LNCAP (cell line): ENCODE results near the gene TMEM178A.

Source experiments
- TF ChIP-seq, protein P1 (sequence below): fragments of 450-650 bp; IDR thresholded peaks from 2 replicates; pipeline ENCODE4 v1.5.1; 2017; ENCODE audit warnings: mild to moderate bottlenecking

The TMEM178A gene

DNA sequence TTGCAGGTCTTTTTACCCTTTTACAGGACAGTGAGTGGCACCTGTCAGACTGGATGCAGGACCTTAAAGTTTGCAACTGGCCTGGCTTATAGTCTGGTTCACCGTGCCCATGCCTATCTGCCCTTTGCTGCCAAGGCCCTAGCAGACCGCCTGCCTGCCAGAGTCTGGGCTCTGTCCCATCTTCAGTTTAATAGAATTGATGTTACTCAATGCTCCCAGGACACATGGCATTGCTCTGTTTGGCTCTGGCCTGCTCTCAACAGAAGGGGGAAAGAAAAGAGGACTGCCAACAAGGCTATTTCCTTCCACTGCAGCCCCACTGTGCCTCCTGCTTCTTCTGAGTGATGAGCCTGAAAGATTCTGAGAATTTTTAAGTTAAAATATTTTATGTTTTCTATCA is 25.6 kb upstream of the TMEM178A start:
- TF ChIP-seq, protein P1, sequence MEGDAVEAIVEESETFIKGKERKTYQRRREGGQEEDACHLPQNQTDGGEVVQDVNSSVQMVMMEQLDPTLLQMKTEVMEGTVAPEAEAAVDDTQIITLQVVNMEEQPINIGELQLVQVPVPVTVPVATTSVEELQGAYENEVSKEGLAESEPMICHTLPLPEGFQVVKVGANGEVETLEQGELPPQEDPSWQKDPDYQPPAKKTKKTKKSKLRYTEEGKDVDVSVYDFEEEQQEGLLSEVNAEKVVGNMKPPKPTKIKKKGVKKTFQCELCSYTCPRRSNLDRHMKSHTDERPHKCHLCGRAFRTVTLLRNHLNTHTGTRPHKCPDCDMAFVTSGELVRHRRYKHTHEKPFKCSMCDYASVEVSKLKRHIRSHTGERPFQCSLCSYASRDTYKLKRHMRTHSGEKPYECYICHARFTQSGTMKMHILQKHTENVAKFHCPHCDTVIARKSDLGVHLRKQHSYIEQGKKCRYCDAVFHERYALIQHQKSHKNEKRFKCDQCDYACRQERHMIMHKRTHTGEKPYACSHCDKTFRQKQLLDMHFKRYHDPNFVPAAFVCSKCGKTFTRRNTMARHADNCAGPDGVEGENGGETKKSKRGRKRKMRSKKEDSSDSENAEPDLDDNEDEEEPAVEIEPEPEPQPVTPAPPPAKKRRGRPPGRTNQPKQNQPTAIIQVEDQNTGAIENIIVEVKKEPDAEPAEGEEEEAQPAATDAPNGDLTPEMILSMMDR, result no peak

DNA sequence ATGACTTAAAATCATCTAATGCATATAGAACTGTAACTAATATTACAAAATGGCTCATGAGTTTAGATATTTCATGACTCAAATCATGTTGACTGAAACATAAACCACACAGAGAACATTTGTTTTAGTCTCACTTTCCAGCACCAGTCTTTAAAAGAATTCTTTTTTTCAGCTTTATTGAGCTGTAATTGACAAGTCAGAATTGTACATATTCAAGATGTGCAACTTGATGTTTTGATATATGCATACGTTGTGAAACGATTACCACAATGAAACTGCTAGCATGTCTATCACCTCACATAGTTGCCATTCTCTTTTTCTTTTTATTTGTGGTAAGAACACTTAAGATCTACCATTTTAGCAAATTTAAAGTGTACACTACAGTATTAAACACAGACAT is 25.0 kb upstream of the TMEM178A start:
- TF ChIP-seq, protein P1, result no peak

DNA sequence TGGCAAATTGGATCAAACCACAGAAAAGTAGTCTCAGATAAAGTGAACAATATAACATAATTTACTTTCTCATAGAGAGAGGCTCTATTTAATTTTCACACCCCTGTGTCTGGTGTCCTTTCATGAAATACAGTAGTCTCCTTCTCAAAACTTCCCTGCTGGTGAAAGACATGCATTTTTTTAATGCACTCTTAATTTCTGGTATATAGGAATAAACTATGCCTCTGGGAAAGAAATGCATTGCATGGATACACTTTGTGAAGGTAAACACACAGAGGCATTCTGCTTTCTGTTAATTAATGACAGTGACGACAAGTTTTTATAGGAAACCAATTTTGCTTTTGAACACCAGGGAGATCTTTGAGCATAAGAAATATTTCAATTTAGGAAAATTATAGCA is 24.1 kb upstream of the TMEM178A start:
- TF ChIP-seq, protein P1, result no peak

DNA sequence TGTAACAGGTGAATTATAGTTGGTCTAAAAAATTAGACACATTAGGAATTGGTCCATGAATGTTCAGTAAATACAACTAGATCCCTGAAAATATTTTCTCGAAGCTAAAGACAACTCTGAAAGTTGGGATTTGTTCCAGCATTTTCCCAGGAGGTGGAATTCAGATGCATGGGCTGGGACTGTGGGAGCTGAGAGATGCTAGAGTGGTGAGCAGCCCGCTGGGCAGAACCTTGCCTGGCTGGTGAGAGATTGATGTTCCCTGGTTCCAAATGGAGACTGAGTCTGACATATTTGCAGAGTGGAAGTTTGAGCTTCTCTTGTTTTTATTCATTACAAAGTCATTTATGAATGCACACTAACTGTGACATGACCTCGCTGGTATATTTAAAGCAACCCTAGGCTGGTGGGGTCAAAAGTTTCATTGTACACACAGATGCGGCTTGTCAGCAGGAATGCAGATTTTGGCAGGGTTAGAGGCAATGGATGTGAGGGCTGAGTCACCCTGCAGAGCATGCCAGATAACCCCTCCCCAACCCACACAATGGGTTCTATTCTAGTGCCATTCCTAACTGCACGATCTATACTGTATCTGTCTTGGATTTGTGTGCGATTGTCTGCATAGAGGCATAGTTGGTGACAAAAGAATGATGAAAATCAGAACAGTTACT is 23.5 kb upstream of the TMEM178A start:
- TF ChIP-seq, protein P1, result no peak

DNA sequence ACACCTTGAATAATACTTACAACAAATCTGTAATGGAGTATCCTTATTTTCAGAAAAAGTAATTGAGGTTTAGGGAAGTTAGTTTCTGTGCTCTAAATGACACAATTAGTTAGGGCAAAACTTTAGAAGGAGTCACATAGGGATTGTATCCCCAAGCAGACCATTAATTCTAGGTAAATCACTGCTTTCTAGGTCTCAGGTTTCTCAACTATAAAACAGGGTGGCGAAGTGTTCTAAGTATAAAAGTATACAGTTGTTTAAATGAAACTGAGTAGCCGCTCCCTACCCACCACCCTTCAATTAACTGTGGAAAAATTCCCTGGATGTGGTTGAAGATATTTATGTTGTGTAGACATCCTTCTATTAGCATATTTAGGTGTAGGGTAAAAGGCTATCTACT is 19.9 kb upstream of the TMEM178A start:
- TF ChIP-seq, protein P1, result no peak

DNA sequence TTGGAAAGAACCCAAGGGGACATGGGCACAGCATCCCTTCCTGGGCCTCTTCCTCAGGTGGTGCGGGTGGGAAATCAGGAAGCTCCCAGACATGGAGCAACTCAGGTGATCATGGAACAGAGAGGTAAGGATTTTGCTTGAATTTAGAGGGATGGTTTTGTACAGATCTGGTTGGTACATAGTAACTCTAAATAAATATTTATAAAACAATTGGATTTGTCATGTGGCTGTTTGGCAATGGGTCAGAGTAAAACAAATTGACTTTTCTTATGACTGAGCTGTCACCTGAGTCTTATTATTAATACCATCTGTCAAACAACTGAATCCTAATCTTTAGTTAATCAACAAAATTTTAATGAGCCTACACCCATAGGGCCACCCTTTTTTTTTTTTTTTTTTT is 19.4 kb upstream of the TMEM178A start:
- TF ChIP-seq, protein P1, result no peak

DNA sequence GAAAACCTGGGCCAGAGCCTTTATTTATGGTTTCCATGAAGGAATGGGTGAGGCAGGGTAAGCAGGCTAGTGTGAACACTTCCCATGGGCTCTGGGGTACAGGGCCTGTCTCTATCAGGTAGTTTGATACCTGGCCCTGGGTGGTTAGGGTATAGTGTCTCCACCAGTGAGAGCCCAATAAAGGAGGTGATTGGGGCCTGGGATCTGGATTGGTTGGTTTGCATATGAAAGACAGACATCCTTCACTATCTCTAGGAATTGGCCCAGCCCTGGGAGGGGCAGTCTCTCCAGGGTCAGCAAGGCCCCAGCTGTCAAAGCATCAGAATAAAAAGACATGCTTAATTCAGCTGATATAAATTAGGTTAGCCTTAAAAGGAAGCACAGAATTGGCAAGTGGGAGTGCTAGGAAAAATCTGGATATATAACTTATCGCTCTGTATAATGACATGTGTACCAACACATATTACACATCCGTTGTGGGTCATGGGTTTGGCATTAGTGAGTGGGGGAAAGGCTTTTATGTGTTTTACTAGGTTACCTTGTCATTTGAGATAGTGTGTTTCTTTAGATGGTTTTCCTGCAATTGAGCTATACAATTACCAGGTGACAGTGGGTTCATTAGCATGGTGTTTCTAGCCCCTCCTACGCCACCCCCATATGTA is 18.5 kb upstream of the TMEM178A start:
- TF ChIP-seq, protein P1, result no peak
